Dendritic cell treated with granulocyte-macrophage colony-stimulating factor and Interleukin-4, amounts not matched to agents 40 ng/mL and 50 ng/mL, for 4 days (primary cell): ENCODE measurements around the gene ATP8B4.
A peak's percentile ranks its signal among the peaks of the same experiment; 100 is the strongest.

Source experiments
- H3K27ac Mint-ChIP-seq: one replicate; pipeline ENCODE4 v1.8.0; 2022; ENCODE audit warnings: mild to moderate bottlenecking, mixed read lengths
- H3K27me3 Mint-ChIP-seq: one replicate; pipeline ENCODE4 v1.8.0; 2022; ENCODE audit warnings: mild to moderate bottlenecking, mixed read lengths
- H3K36me3 Mint-ChIP-seq: one replicate; pipeline ENCODE4 v1.8.0; 2022; ENCODE audit warnings: low read depth, mixed read lengths
- H3K4me1 Mint-ChIP-seq: one replicate; pipeline ENCODE4 v1.8.0; 2022; ENCODE audit warnings: low read depth, mixed read lengths
- H3K4me3 Mint-ChIP-seq: one replicate; pipeline ENCODE4 v1.8.0; 2022; ENCODE audit warnings: mild to moderate bottlenecking, moderate library complexity, mixed read lengths
- H3K9me3 Mint-ChIP-seq: one replicate; pipeline ENCODE4 v1.8.0; 2022; ENCODE audit warnings: mixed read lengths
- intact Hi-C: fragments of 100-400 bp; cut with micrococcal nuclease; formaldehyde crosslinking; loops from one replicate; pipeline ENCODE4 v1.15.0; 2022

ATP8B4 gene

GRCh38 chr15:50057905-50058639 is 61.0 kb downstream of the ATP8B4 start:
- H3K4me1 Mint-ChIP-seq = peaks cover 74% of the 10 kb centered on the region
- peaks cover 26% of the 10 kb centered on the region for H3K36me3 Mint-ChIP-seq
- H3K27me3 Mint-ChIP-seq = no peaks in the 10 kb centered on the region
- H3K27ac Mint-ChIP-seq = peak overlapping the region; percentile 55
- H3K4me3 Mint-ChIP-seq = no peak overlapping the region
- intact Hi-C loops = loop anchor here (10.0 kb wide), 1 partner anchor 63 kb away; no protein-coding TSS in a partner anchor
- no peaks in the 10 kb centered on the region for H3K9me3 Mint-ChIP-seq

- no peaks in the 10 kb centered on the region for H3K9me3 Mint-ChIP-seq
- H3K27me3 Mint-ChIP-seq = no peaks in the 10 kb centered on the region
- H3K27ac Mint-ChIP-seq = no peak overlapping the region
- H3K36me3 Mint-ChIP-seq = peaks cover 27% of the 10 kb centered on the region
- H3K4me1 Mint-ChIP-seq = peaks cover 78% of the 10 kb centered on the region
- H3K4me3 Mint-ChIP-seq = no peak overlapping the region
- intact Hi-C loops = loop anchor here (10.0 kb wide), 1 partner anchor 62 kb away; no protein-coding TSS in a partner anchor
Observed at GRCh38 chr15:50057196-50057595, 61.8 kb downstream of the ATP8B4 start.

GRCh38 chr15:50055750-50056157 is 63.3 kb downstream of the ATP8B4 start:
- no peaks in the 10 kb centered on the region for H3K27me3 Mint-ChIP-seq
- H3K4me1 Mint-ChIP-seq = peaks cover 84% of the 10 kb centered on the region
- peaks cover 33% of the 10 kb centered on the region for H3K36me3 Mint-ChIP-seq

GRCh38 chr15:50055332-50055731 is 63.7 kb downstream of the ATP8B4 start:
- peaks cover 30% of the 10 kb centered on the region for H3K36me3 Mint-ChIP-seq
- peak overlapping the region; percentile 75 for H3K27ac Mint-ChIP-seq
- intact Hi-C loops = loop anchor here (10.0 kb wide), 1 partner anchor 61 kb away; no protein-coding TSS in a partner anchor
- peaks cover 10% of the 10 kb centered on the region for H3K9me3 Mint-ChIP-seq
- H3K4me1 Mint-ChIP-seq = peaks cover 79% of the 10 kb centered on the region
- H3K4me3 Mint-ChIP-seq = peak overlapping the region; percentile 18
- no peaks in the 10 kb centered on the region for H3K27me3 Mint-ChIP-seq

More at GRCh38 chr15:50055750-50056157, 63.3 kb downstream of the ATP8B4 start:
- Mint-ChIP-seq H3K4me3 (peak overlapping the region; percentile 18), H3K9me3 (peaks cover 9% of the 10 kb centered on the region), H3K27ac (peak overlapping the region; percentile 75)
- intact Hi-C loops = loop anchor here (10.0 kb wide), 1 partner anchor 61 kb away; no protein-coding TSS in a partner anchor

GRCh38 chr15:50053055-50053856 is 65.8 kb downstream of the ATP8B4 start:
- H3K4me3 Mint-ChIP-seq = no peak overlapping the region
- no peaks in the 10 kb centered on the region for H3K27me3 Mint-ChIP-seq
- H3K9me3 Mint-ChIP-seq = peaks cover 10% of the 10 kb centered on the region
- peaks cover 37% of the 10 kb centered on the region for H3K36me3 Mint-ChIP-seq
- peak overlapping the region; percentile 66 for H3K27ac Mint-ChIP-seq
- H3K4me1 Mint-ChIP-seq = peaks cover 59% of the 10 kb centered on the region
- intact Hi-C loops = loop anchor here (5.0 to 10.0 kb wide), 2 partner anchors 58 to 64 kb away; partner anchors contain the start of gene ATP8B4

GRCh38 chr15:50051811-50052419 is 67.1 kb downstream of the ATP8B4 start:
- no peaks in the 10 kb centered on the region for H3K27me3 Mint-ChIP-seq
- H3K36me3 Mint-ChIP-seq = peaks cover 41% of the 10 kb centered on the region
- peaks cover 45% of the 10 kb centered on the region for H3K4me1 Mint-ChIP-seq
- peaks cover 10% of the 10 kb centered on the region for H3K9me3 Mint-ChIP-seq
- no peak overlapping the region for H3K27ac Mint-ChIP-seq
- no peak overlapping the region for H3K4me3 Mint-ChIP-seq
- intact Hi-C loops = loop anchor here (5.0 to 10.0 kb wide), 2 partner anchors 57 to 65 kb away; partner anchors contain the start of gene ATP8B4

- intact Hi-C loops = loop anchor here (5.0 to 10.0 kb wide), 2 partner anchors 56 to 66 kb away; partner anchors contain the start of gene ATP8B4
Observed at GRCh38 chr15:50050986-50051743, 67.9 kb downstream of the ATP8B4 start.

GRCh38 chr15:50049871-50050270 is 69.2 kb downstream of the ATP8B4 start:
- Mint-ChIP-seq H3K9me3 (peaks cover 10% of the 10 kb centered on the region), H3K27me3 (no peaks in the 10 kb centered on the region), H3K27ac (no peak overlapping the region), H3K36me3 (peaks cover 57% of the 10 kb centered on the region), H3K4me3 (no peak overlapping the region), H3K4me1 (peaks cover 31% of the 10 kb centered on the region)
- intact Hi-C loops = loop anchor here (5.0 to 10.0 kb wide), 2 partner anchors 55 to 67 kb away; partner anchors contain the start of gene ATP8B4

More at GRCh38 chr15:50050986-50051743, 67.9 kb downstream of the ATP8B4 start:
- peaks cover 10% of the 10 kb centered on the region for H3K9me3 Mint-ChIP-seq
- H3K36me3 Mint-ChIP-seq = peaks cover 44% of the 10 kb centered on the region
- H3K4me3 Mint-ChIP-seq = no peak overlapping the region
- H3K4me1 Mint-ChIP-seq = peaks cover 44% of the 10 kb centered on the region
- H3K27me3 Mint-ChIP-seq = no peaks in the 10 kb centered on the region
- no peak overlapping the region for H3K27ac Mint-ChIP-seq

GRCh38 chr15:50046867-50047266 is 72.2 kb downstream of the ATP8B4 start:
- Mint-ChIP-seq H3K27ac (no peak overlapping the region), H3K27me3 (no peaks in the 10 kb centered on the region), H3K4me1 (peaks cover 17% of the 10 kb centered on the region), H3K4me3 (no peak overlapping the region), H3K36me3 (peaks cover 78% of the 10 kb centered on the region), H3K9me3 (peaks cover 28% of the 10 kb centered on the region)
- intact Hi-C loops = no loop called here

- intact Hi-C loops = no loop called here
- no peak overlapping the region for H3K27ac Mint-ChIP-seq
- peaks cover 22% of the 10 kb centered on the region for H3K9me3 Mint-ChIP-seq
- H3K27me3 Mint-ChIP-seq = no peaks in the 10 kb centered on the region
- peaks cover 12% of the 10 kb centered on the region for H3K4me1 Mint-ChIP-seq
- peaks cover 81% of the 10 kb centered on the region for H3K36me3 Mint-ChIP-seq
- H3K4me3 Mint-ChIP-seq = no peak overlapping the region
Observed at GRCh38 chr15:50046159-50046558, 72.9 kb downstream of the ATP8B4 start.

- peaks cover 18% of the 10 kb centered on the region for H3K9me3 Mint-ChIP-seq
- H3K4me1 Mint-ChIP-seq = peaks cover 11% of the 10 kb centered on the region
- peaks cover 83% of the 10 kb centered on the region for H3K36me3 Mint-ChIP-seq
- H3K27ac Mint-ChIP-seq = no peak overlapping the region
- H3K4me3 Mint-ChIP-seq = no peak overlapping the region
- H3K27me3 Mint-ChIP-seq = no peaks in the 10 kb centered on the region
- intact Hi-C loops = no loop called here
Observed at GRCh38 chr15:50044904-50045303, 74.1 kb downstream of the ATP8B4 start.

- H3K27ac Mint-ChIP-seq = no peak overlapping the region
- peaks cover 18% of the 10 kb centered on the region for H3K9me3 Mint-ChIP-seq
- peaks cover 11% of the 10 kb centered on the region for H3K4me1 Mint-ChIP-seq
- H3K36me3 Mint-ChIP-seq = peaks cover 82% of the 10 kb centered on the region
- no peaks in the 10 kb centered on the region for H3K27me3 Mint-ChIP-seq
- intact Hi-C loops = no loop called here
- no peak overlapping the region for H3K4me3 Mint-ChIP-seq
Observed at GRCh38 chr15:50044406-50044805, 74.6 kb downstream of the ATP8B4 start.

GRCh38 chr15:50042775-50043174 is 76.3 kb downstream of the ATP8B4 start:
- Mint-ChIP-seq H3K36me3 (peaks cover 80% of the 10 kb centered on the region), H3K27me3 (no peaks in the 10 kb centered on the region), H3K4me3 (no peak overlapping the region), H3K9me3 (peaks cover 18% of the 10 kb centered on the region), H3K27ac (no peak overlapping the region), H3K4me1 (peaks cover 11% of the 10 kb centered on the region)
- intact Hi-C loops = no loop called here
